Effector memory CD4-positive, alpha-beta T cell (primary cell): ENCODE measurements around the gene ZDHHC19.

Experiments
- DNase-seq, 3 donors: peaks; one replicate each; pipeline ENCODE4 v3.0.0-alpha.2; 2020
- H3K27ac ChIP-seq: 2 replicates; pipeline ENCODE4 v1.7.0; 2013; ENCODE audit warnings: mild to moderate bottlenecking, low read length, moderate library complexity; ENCODE audit not compliant: insufficient read depth, poor library complexity, severe bottlenecking
- H3K27me3 ChIP-seq: replicated peaks from 2 replicates; pipeline ENCODE4 v1.7.0; 2013; ENCODE audit warnings: mild to moderate bottlenecking, low read length; ENCODE audit not compliant: insufficient read depth, control insufficient read depth, poor library complexity, severe bottlenecking
- H3K36me3 ChIP-seq: 2 replicates; pipeline ENCODE4 v1.7.0; 2013; ENCODE audit warnings: mild to moderate bottlenecking, low read length, moderate library complexity; ENCODE audit not compliant: control insufficient read depth, insufficient read depth
- H3K4me1 ChIP-seq: 2 replicates; pipeline ENCODE4 v1.7.0; 2013; ENCODE audit warnings: low read length, mild to moderate bottlenecking; ENCODE audit not compliant: control insufficient read depth, insufficient read depth, poor library complexity, severe bottlenecking
- H3K4me3 ChIP-seq: 2 replicates; pipeline ENCODE4 v1.7.0; 2013; ENCODE audit warnings: low read length, low read depth, mild to moderate bottlenecking; ENCODE audit not compliant: insufficient read depth, poor library complexity, severe bottlenecking
- H3K9me3 ChIP-seq: 2 replicates; pipeline ENCODE4 v1.7.0; 2013; ENCODE audit warnings: mild to moderate bottlenecking, low read length, moderate library complexity; ENCODE audit not compliant: control insufficient read depth

Gene ZDHHC19

GRCh38 chr3:196225086-196225485 is 13.9 kb upstream of the ZDHHC19 start:
- H3K27ac ChIP-seq, result no peak overlapping the region
- no peak for DNase-seq
- H3K4me1 ChIP-seq, result no peaks in the 10 kb centered on the region
- no peaks in the 10 kb centered on the region for H3K9me3 ChIP-seq
- no peaks in the 10 kb centered on the region for H3K36me3 ChIP-seq
- H3K27me3 ChIP-seq, result no peaks in the 10 kb centered on the region
- H3K4me3 ChIP-seq, result no peak overlapping the region

- H3K9me3 ChIP-seq, result no peaks in the 10 kb centered on the region
- peaks cover 7% of the 10 kb centered on the region for H3K4me1 ChIP-seq
- no peaks in the 10 kb centered on the region for H3K36me3 ChIP-seq
- no peak overlapping the region for H3K27ac ChIP-seq
- H3K4me3 ChIP-seq, result no peak overlapping the region
- DNase-seq, result no peak
- no peaks in the 10 kb centered on the region for H3K27me3 ChIP-seq
Observed at GRCh38 chr3:196222876-196223595, 11.8 kb upstream of the ZDHHC19 start.

GRCh38 chr3:196220991-196221390 is 9.8 kb upstream of the ZDHHC19 start:
- Histone ChIP-seq H3K36me3 (no peaks in the 10 kb centered on the region), H3K27ac (no peak overlapping the region), H3K4me3 (no peak overlapping the region), H3K4me1 (peaks cover 7% of the 10 kb centered on the region), H3K9me3 (no peaks in the 10 kb centered on the region), H3K27me3 (no peaks in the 10 kb centered on the region)
- no peak for DNase-seq

GRCh38 chr3:196220587-196220986 is 9.4 kb upstream of the ZDHHC19 start:
- no peak overlapping the region for H3K27ac ChIP-seq

GRCh38 chr3:196219970-196220311 is 8.7 kb upstream of the ZDHHC19 start:
- Histone ChIP-seq H3K4me3 (no peak overlapping the region), H3K36me3 (no peaks in the 10 kb centered on the region), H3K27me3 (no peaks in the 10 kb centered on the region), H3K4me1 (peaks cover 7% of the 10 kb centered on the region), H3K27ac (no peak overlapping the region), H3K9me3 (no peaks in the 10 kb centered on the region)
- no peak for DNase-seq

More at GRCh38 chr3:196220587-196220986, 9.4 kb upstream of the ZDHHC19 start:
- H3K4me3 ChIP-seq, result no peak overlapping the region
- H3K36me3 ChIP-seq, result no peaks in the 10 kb centered on the region
- no peaks in the 10 kb centered on the region for H3K9me3 ChIP-seq
- peaks cover 7% of the 10 kb centered on the region for H3K4me1 ChIP-seq
- no peaks in the 10 kb centered on the region for H3K27me3 ChIP-seq
- DNase-seq, result no peak

- Histone ChIP-seq H3K4me3 (peak overlapping the region; percentile 47), H3K27me3 (no peaks in the 10 kb centered on the region), H3K4me1 (peaks cover 7% of the 10 kb centered on the region), H3K27ac (no peak overlapping the region), H3K36me3 (no peaks in the 10 kb centered on the region), H3K9me3 (no peaks in the 10 kb centered on the region)
- DNase-seq, result peak in 2 of 3 donors; percentile 27 to 61
Observed at GRCh38 chr3:196219194-196219969, 8.2 kb upstream of the ZDHHC19 start.

GRCh38 chr3:196218155-196218712 is 7.0 kb upstream of the ZDHHC19 start:
- Histone ChIP-seq H3K9me3 (no peaks in the 10 kb centered on the region), H3K4me3 (no peak overlapping the region), H3K27ac (no peak overlapping the region), H3K4me1 (peaks cover 7% of the 10 kb centered on the region), H3K27me3 (no peaks in the 10 kb centered on the region), H3K36me3 (no peaks in the 10 kb centered on the region)
- DNase-seq, result no peak

- H3K4me3 ChIP-seq, result no peak overlapping the region
- H3K9me3 ChIP-seq, result no peaks in the 10 kb centered on the region
- DNase-seq, result no peak
- no peaks in the 10 kb centered on the region for H3K27me3 ChIP-seq
- H3K36me3 ChIP-seq, result no peaks in the 10 kb centered on the region
- H3K27ac ChIP-seq, result no peak overlapping the region
- H3K4me1 ChIP-seq, result peaks cover 7% of the 10 kb centered on the region
Observed at GRCh38 chr3:196217307-196218154, 6.3 kb upstream of the ZDHHC19 start.

- H3K9me3 ChIP-seq, result no peaks in the 10 kb centered on the region
- H3K27me3 ChIP-seq, result no peaks in the 10 kb centered on the region
- H3K4me3 ChIP-seq, result no peak overlapping the region
- no peaks in the 10 kb centered on the region for H3K36me3 ChIP-seq
- H3K4me1 ChIP-seq, result peaks cover 7% of the 10 kb centered on the region
- no peak for DNase-seq
- H3K27ac ChIP-seq, result no peak overlapping the region
Observed at GRCh38 chr3:196216681-196217211, 5.5 kb upstream of the ZDHHC19 start.
